GM03348 (cell line): ENCODE measurements around the gene CTU2.
A peak's percentile ranks its signal among the peaks of the same experiment; 100 is the strongest.
"Not testable (repeated sequence)": the region's sequence is repeated elsewhere in the genome, so short reads cannot be mapped to it uniquely, and the experiment has no call there.

Experiments
- DNase-seq: peaks from one replicate; pipeline ENCODE4 v3.0.0; 2012; ENCODE audit warnings: low spot score

Gene CTU2

DNA sequence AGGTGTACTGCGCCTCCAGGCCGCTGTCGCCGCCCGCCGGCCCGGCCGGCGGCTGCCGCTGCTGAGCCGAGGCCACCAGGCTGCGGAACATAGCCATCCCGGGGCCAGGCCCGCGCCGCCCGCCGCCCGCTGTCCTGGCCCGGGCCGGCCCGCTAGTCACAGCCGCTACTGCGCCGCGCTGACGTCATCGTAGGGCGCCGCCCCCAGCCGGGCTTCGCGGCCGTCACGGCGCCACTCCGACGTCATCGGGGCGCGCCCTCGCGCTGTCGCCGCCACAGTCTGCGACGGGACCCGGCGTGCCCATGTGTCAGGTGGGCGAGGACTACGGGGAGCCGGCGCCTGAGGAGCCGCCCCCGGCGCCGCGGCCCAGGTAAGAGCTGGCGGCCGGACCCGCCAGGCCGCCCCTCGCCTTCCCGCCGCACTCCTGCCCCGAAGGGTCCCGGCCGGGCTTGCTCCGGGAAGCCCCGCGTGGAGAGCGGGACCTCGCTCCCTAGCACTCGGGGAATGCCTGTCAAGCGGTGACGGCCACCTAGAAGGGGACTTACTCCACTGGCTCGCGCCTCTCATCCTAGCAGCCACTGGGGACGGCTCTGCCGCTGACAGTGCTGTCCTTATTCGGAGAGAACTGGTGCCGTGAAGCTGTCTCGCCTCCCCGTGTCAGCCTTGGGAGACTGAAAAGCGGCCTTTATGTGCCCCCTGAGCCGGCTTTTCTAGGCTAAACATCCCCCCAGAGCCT is at the start of gene CTU2, which contains the start of gene RNF166:
TSS of gene CTU2 (plus strand) at position 275 of the 736 bp plus-strand sequence. CDS start at position 303, 28 bp downstream.
TSS of gene RNF166 (minus strand) at position 180 of the 736 bp plus-strand sequence. CDS start at position 97, 83 bp downstream.
- peak; percentile 99 for DNase-seq

DNA sequence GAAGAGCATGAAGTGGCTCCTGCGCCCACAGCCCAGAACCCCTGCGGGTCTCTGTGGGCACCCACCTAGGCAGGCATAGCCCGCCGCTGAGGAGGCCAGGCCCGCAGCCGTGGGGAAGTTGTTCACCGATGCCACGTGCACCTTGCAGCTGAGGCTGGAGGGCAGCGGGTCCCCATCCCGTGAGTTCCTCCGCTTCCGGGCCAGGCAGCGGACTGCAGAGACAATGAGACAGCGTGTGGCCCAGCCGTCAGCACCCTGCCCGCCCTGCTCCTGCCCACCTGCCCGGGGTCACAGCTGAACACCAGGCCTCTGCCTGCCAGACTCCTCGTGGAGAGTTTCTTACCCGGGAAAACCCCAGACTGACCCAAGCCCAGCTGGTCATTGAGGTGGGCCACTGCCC is 48.9 kb upstream of the CTU2 start:
- no peak for DNase-seq

DNA sequence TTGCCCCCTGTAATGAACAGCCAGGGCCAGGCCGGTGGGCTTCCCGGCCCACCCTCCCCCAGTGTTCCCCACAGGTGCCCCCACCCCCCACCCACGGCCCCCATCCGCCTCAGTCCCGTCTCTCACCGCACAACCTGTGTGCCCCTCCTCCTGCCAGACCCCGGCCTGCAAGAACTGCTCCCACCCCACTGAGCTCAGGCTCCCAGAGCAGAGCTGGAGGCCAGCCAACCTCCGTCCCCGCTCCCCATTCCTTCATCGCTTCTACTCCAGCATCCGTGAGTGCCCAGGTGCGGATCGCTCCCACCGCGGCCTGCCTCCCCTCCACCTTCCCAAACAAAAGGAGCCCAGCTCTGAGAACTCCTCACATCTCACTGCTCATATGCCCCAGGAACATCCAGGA is 47.6 kb upstream of the CTU2 start:
- DNase-seq = no peak

DNA sequence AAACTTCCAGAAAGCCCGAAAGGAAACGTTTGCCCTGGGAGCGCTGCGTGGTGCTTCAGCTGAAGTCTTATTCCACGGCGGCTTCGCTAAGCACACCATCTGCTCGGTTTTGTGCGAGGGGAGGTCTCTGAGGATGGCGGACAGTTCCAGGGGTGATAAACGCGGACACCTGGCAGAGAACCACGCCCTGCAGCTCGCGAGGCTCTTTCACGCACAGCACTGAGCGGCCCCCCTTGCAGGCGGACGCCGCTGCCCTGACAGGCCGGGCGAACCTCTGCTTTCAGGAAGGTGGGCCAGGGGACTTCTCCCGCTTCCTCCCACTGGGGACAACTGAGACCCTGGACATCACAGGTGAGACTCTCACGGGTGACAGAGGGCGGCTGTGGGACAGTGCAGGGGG is 47.1 kb upstream of the CTU2 start:
- no peak for DNase-seq

DNA sequence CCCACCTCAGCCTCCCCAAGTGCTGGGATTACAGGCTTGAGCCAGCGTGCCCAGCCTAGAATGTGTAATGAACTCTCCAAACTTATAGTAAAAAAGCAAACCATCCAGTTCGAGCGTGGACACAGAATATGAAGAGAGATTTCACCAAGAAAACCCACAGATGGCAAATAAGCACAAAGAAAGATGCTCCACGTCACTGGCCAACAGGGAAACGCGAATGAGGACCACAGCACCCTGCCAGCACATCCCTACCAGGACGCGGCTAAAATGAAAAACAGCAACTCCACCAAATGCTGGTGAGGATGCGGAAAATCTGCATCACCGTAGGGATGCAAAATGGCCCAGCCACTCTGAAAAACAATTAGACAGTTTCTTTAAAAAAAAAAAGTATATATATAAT is 44.8 kb upstream of the CTU2 start:
- DNase-seq = no peak

DNA sequence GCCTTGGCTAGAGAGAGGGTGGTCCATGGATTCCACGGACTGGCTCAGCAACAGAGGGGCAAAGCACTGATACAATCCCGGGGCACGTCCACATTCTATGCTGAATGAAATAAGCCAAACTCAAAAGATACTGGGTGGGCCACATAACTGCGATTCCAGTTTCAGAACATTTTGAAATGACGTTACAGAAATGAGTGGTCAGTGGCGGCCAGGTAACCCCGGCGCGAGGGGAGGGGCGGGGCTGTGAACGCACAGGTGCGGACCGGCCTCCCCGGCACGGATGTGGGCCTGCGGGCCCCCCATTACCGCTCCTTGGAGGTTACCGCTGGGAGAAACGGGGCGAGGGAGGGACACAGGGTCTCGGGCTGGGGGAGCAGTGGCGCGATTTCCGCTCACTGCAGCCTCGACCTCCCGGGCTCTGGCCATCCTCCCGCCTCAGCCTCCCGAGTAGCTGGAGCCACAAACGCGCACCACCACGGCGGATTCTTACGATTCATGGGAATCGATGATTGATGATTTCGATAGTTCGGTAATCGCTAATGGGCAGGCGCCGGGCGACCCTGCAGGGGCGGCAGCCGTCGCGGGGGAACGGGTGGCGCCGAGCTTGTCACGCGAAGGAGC is 44.0 kb upstream of the CTU2 start:
- DNase-seq = no peak

DNA sequence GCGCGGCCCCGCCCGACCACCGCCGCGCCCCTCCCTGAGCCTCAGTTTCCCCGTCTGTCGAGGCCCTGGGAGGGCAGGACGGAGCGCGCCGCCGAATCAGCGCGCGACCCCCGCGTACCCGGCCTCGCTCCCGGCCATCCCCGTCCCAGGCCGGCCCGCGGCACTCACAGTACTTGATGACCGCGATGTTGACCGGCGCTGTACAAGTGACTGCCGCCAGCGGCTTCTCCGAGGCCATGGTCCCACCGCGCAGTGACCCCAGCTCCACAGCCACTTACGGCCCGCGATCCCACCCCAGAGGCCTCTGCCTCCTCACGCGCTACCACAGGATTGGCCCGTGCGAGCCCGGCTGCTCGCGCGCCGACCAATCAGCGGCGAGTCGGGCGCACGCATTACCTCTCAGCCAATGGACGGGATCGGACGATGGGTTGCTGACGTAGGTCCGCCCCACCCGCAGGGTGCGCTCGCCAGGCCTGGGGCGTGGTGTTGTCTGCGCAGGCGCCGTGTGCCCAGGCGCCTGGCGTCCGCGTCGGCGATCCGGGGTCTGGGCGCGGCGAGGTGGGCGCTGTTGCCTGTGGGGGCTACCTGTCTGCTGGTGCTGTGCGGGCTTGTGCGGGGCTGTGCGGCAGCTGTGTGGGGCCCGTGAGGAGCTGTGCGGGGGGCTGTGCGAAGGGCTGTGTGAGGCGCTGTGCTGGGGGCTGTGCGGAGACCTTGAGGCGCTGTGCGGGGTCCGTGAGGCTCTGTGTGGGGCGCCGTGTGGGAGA is 43.3 kb upstream of the CTU2 start, which contains the start of gene MVD:
TSS of gene MVD (minus strand) at position 249 of the 764 bp plus-strand sequence. CDS start at position 238, 11 bp downstream.
- DNase-seq = peak; percentile 100

DNA sequence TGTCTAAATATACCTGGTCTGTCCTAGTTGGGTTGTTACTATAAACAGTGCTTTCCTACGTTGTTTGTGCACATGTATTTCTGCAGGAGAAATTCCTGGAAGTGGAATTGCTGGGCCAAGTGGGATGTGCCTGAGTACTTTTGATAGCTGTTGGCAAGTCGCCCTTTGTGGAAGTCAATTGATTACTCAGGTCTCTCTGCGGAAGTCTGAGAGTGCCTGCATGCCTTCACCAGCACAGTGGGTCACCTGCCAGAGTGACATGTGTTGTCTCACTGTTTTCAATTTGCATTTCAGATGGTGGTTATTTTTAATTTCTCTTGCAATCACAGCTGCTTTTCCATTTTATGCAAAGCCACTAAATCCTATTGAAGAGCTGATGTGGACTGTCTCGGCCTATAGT is 41.2 kb upstream of the CTU2 start:
- DNase-seq = no peak

DNA sequence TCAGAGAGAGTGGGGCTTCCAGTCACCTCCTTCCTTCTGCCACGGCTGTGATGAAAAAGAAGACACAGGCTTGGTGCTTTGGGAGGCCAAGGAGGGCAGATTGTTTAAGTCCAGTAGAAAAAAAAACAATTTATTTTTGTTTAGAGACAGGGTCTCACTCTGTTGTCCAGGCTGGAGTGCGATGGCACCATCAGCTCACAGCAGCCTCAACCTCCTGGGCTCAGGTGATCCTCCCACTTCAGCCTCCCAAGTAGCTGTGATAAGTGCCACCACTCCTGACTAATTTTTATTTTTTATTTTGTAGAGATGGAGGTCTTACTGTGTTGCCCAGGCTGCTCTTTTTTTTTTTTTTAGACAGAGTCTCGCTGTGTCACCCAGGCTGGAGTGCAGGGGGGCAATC is 40.7 kb upstream of the CTU2 start:
- DNase-seq = no peak

DNA sequence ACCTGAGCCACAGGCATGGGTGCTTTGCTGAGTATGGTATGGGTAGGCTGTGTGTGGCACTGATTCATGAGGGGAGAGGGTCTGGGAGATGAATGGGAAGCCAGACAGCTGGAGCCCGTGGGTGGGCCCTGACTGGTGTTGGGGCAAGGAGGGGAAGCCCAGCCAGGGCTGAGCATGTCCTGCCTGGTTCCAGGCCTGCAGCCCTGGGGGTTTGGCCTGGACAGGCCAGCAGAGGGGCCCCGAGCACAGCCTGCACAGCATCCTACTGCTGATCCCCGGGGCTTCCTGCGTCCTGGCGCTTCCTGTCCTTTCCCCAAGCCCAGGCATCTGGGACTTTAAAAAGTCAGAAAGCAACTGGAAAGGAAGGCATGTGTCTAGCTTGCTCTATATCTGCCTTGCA is 38.8 kb upstream of the CTU2 start:
- no peak for DNase-seq

DNA sequence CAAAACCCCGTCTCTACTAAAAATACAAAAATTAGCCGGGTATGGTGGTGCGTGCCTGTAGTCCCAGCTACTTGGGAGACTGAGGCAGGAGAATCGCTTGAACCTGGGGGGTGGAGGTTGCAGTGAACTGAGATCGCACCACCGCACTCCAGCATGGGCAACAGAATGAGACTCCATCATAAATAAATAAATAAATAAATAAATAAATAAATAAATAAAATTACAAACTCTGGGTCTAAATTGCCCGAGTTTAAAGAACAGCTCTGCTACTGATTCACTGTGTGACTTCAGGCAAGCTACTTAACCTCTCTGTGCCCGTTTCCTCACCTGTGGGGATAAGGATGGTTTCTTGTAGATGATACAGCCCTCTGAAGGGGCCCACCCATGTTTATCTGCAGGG is 36.8 kb upstream of the CTU2 start:
- not testable (repeated sequence) for DNase-seq

DNA sequence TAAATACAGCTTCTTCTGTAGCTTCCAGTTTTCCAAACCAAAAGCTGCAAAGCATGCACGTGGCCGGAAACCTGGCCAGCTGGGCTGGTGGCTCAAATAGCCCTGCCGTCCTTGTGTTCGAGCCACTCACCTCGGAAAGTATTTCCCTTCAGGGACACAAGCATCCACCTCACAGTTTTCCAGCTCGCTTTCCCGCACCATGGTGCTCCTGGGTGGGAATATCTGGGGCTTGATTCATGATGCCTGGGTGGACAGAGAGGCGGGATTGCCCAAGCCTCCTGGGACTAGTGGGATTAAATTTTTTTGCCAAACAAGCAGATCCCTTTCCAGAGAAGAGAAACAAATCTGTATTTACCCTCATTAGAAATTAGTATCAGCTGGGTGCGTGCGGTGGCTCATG is 36.3 kb upstream of the CTU2 start:
- peak; percentile 60 for DNase-seq

DNA sequence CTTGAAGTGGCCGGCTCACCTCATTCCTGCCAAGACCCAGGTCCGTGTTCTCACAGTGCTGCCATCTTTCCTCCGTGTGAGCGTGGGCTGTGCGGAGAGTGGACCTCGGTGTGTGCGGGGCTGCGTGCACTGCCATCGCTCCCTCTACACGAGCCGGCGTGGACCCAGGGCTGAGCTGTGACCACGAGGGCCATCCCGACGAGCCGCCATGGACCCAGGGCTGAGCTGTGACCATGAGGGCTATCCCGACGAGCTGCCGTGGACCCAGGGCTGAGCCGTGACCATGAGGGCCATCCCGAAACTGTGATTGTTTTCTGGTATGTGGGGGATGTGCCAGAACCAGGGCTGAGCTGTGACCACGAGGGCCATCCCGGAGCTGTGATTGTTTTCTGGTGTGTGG is 34.5 kb upstream of the CTU2 start:
- no peak for DNase-seq

DNA sequence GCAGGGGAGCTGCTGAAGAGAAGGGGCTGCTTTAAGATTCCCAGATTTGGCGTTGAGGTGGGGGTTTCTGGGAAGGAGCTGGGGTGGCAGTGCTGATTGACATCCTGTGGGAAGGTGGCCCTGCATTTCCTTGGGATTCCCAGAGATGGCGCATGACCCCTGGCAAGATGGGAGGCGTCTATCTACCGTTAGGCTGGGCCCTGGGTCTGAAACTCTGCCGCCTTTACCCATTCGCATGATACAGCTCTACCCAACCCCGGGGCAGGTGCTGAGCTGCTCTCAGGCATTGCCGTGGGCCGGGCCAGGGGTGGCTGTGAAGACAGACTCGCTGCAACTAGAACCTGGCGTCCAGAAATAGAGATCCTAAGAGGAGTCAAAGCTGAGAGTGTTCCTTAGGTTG is 33.5 kb upstream of the CTU2 start:
- DNase-seq = no peak

DNA sequence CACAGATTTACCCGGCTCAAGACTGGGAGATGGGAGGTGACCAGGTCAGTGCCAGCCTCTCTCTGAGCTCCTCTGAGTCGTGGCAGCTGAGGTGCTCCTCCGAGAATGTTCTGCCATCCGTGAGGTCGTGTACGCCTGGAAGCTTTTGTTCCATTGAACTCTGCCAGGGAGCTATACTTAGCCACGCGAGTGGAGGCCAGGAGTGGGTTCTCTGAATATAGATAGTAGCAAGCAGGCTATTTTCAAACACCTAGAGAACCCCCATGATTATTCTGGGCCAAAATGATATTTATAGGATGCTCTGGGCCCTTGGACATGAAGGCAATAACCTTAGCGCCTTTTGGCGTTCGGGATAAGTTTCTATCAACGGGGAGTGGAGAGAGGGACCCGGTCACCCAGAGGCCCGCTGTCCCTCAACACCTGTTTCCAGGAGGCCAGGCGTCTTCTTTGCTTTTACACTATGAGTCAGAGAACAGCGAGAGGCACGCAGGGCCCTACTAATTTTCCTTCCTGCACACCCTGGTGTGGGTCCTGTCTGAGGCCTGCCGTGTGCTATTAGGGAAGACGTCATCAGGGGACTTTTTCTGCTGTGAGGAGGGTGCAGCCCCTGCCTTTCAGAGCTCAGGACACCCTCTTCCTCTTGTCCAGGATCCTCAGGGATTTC is 32.5 kb upstream of the CTU2 start:
- no peak for DNase-seq

DNA sequence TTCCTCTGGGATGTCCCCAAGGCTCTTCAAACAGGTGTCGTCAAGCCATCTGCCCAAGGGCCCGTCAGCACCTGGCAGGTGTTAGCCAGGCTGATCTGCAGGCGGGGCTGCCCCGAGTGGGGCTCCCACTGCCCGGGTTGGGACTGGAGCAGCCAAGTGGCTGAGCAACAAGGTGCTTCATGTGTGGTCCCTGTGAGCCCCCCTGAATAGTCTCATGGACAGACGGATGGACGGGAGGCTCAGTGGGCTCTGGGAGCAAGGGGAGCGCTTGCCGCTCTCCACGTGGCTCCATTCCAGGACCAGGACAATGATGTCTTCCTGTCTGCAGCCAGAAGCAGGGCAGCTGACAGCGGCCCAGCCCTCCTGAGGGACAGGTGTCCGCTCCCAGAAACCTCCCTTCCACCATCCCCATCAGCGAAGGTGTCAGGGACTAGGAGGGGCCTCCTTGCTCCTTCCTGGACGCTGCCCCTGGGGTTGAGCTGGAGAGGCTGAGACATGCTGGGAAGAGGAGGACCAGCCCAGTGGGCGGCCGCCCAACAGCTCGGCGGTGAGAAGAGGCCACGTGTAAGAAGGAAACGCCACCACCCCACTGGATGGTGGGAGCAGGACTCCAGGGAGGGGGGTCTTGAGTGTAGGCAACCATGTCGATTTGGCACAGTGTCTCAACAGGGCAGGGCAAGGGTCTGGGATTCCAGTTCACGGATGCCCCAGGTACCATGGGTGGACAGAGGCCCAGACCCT is 29.6 kb upstream of the CTU2 start:
- DNase-seq = no peak

DNA sequence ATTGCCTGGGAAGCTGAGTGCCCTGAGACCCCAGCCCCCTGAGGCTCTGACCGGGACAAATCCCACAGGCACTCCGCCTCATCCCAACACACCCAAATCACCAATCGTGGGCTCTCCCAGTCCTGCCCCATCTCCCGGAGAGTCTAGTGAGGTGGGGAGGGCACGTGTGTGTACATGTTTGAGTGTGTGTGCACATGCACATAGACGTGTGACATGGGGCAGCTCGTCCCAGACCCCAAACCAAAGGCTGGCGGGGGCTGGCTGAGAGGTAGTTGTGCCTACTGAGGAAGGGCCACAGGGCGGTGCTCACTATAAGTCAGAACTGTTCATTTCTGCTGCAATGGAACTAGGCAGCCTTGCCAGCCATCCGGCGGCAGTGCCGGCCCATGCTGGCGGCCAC is 28.6 kb upstream of the CTU2 start:
- no peak for DNase-seq

DNA sequence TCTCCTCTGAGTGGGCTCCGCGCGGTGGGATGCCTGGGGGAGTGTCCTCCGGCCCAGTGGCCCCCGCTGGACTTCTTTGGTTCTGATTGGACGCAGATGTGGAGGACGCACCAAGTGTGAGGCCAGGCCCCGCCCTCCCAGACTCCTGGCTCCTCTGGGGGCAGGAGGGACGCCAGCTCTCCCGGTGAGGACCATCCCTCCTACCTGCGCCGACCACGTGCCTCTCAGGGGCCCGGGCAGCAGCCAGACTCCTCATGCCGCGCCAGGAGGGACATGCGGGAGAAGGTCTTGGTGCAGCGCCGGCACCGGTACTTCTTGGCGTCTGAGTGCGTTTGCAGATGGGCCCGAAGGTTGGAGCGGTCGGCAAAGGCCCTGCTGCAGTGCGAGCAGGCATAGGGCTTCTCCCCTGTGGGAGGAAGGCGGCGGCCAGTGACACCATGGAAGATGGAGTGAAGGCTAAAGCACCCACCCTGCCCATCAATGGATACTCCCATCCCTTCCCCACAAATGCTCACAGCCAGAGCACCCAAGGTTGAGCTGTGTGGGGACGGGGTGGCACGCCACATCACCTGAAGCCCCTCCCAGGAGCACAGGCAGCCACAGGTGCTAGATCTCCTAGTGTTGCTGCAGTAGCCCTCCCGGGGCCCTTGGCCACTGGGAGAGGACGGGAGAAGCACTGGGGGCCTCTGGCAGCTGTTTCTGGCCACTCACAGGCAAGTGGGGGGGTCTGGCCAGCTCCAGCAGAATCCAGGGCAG is 27.9 kb upstream of the CTU2 start:
- no peak for DNase-seq

DNA sequence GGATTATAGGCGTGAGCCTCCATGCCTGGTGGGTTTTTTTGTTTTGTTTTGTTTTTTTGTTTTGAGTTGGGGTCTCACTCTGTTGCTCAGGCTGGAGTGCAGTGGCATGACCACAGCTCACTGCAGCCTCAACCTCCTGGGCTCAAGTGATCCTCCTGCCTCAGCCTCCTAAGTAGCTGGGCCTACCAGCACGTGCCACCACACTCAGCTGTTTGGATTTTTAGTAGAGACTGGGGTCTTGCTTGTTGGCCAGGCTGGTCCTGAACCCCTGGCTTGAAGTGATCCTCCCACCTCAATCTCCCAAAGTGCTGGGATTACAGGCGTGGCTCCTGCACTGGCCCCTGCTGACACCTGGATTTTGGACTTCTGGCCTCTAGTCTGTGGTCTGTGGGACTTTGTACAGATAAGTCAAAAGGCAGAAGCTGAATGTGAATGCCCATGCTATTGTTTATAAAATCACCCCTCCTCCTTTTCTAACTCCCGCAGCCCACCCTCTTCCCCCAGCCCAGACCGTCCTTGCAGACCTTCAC is 25.7 kb upstream of the CTU2 start:
- DNase-seq = no peak

DNA sequence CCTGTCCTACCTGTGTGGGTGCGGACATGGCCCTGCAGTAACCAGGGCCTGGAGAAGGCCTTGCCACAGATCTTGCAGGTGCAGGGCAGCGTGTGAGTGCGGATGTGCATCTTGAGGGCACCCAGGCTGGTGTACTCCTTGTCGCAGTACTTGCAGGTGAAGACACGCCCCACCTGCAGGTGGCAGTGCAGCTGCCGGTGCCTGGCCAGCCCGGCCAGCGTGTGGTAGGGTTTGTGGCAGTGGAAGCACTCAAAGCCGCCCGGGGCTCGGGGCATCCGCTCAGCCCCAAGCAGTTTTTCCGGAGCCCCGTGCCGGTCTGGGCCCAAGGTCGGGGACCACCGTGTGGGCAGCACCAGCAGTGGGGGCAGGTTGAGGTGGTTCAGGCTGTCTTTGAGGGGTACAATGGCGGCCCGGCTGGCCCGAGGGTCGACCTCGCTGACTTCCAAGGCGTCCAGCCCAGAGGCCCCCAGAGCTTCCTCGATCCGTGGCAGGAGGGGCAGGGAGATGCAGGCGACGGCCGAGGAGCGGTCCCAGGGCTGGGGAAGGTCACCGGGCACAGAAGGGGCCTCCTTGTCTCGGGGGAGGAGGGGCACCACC is 25.1 kb upstream of the CTU2 start:
- no peak for DNase-seq
